GM12878 (cell line): ENCODE data around the gene PITPNM2.

Experiments
- CTCF ChIP-seq, 3 experiments: IDR thresholded peaks in 2 of 3; conservative IDR thresholded peaks in 1 of 3; 2 replicates each; pipeline ENCODE4 v1.5.1; 2011; ENCODE audit warnings: low read depth in 3 of 3, low read length in 3 of 3, mild to moderate bottlenecking in 3 of 3, control low read depth in 2 of 3, moderate library complexity in 2 of 3, inconsistent platforms in 1 of 3, mixed read lengths in 1 of 3; ENCODE audit not compliant: control insufficient read depth in 2 of 3, insufficient read depth in 1 of 3; ENCODE audit errors: extremely low read depth in 1 of 3
- EZH2 ChIP-seq: IDR thresholded peaks from 2 replicates; pipeline ENCODE4 v1.6.1; 2012; ENCODE audit warnings: low read depth, mild to moderate bottlenecking, control low read depth, inconsistent platforms, low read length, borderline replicate concordance; ENCODE audit not compliant: control insufficient read depth
- HDGF ChIP-seq: fragments of 450-650 bp; IDR thresholded peaks from 2 replicates; pipeline ENCODE4 v1.6.1; 2016; ENCODE audit warnings: antibody characterized with exemption
- RFX5 ChIP-seq: IDR thresholded peaks from 2 replicates; pipeline ENCODE4 v1.6.1; 2011; ENCODE audit warnings: low read depth, low read length, improper control_type of control experiment
- SIN3A ChIP-seq: IDR thresholded peaks from 2 replicates; pipeline ENCODE4 v1.6.1; 2012; ENCODE audit warnings: low read depth, low read length, improper control_type of control experiment
- SIX5 ChIP-seq: IDR thresholded peaks from 2 replicates; pipeline ENCODE4 v1.6.1; 2011; ENCODE audit warnings: mild to moderate bottlenecking, low read depth, low read length, moderate library complexity; ENCODE audit not compliant: severe bottlenecking

- TF ChIP-seq SIX5 = no peak
- TF ChIP-seq RFX5 = no peak
- TF ChIP-seq HDGF = no peak
- no peak for TF ChIP-seq CTCF (IDR thresholded peaks at IDR 0.05 in 2 of 3, conservative IDR thresholded peaks at IDR 0.05 in 1 of 3; ENCODE audit: control insufficient read depth in 2 of 3, extremely low read depth in 1 of 3, insufficient read depth in 1 of 3, low read depth in 3 of 3, low read length in 3 of 3)
- TF ChIP-seq EZH2 = no peak
- TF ChIP-seq SIN3A = no peak
These were observed 17.8 kb downstream of the PITPNM2 start for GRCh38 chr12:123132951-123133619.
